T-helper 2 cell treated with Interferon-gamma antibody and Interleukin-4, amounts not matched to agents 5 μg/mL and 100 μg/mL, for 36 hours (primary cell): ENCODE results near the gene SMIM32.

Experiments
- DNase-seq: peaks from one replicate; pipeline ENCODE4 v3.0.0; 2021; ENCODE audit warnings: low spot score
- H3K27ac Mint-ChIP-seq: one replicate; pipeline ENCODE4 v1.8.0; 2021; ENCODE audit warnings: mild to moderate bottlenecking, mixed read lengths
- H3K27me3 Mint-ChIP-seq: one replicate; pipeline ENCODE4 v1.8.0; 2021; ENCODE audit warnings: low read depth, mixed read lengths
- H3K36me3 Mint-ChIP-seq: one replicate; pipeline ENCODE4 v1.8.0; 2021; ENCODE audit warnings: low read depth, mixed read lengths
- H3K4me1 Mint-ChIP-seq: one replicate; pipeline ENCODE4 v1.8.0; 2021; ENCODE audit warnings: low read depth, mixed read lengths
- H3K4me3 Mint-ChIP-seq: one replicate; pipeline ENCODE4 v1.8.0; 2022; ENCODE audit warnings: mild to moderate bottlenecking, moderate library complexity, mixed read lengths
- H3K9me3 Mint-ChIP-seq: one replicate; pipeline ENCODE4 v1.8.0; 2021; ENCODE audit warnings: mixed read lengths

SMIM32 gene

DNA sequence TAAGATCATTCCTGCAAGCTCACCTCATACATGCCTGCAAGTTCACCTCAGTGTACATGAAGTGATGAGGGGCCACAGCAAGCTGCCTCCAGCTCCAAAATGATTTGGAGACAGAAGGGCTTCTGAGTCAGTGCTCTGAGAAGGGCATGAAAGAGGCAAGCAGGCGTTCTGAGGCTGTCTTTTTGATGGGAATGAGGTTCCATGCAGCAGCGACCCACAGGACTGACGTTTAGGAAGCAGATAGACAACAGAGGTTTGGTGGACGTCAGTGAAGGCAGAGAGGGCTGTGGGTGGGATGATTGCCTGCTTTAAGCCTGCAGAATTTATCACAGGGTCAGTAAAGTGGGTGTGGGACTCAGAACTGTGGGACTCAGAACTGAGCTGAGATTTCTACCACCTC lies 8.9 kb upstream of the SMIM32 start:
- Mint-ChIP-seq H3K36me3 (no peaks in the 10 kb centered on the region), H3K4me1 (no peaks in the 10 kb centered on the region), H3K9me3 (no peaks in the 10 kb centered on the region), H3K27ac (no peak overlapping the region), H3K27me3 (peaks cover 23% of the 10 kb centered on the region), H3K4me3 (no peak overlapping the region)
- no peak for DNase-seq

DNA sequence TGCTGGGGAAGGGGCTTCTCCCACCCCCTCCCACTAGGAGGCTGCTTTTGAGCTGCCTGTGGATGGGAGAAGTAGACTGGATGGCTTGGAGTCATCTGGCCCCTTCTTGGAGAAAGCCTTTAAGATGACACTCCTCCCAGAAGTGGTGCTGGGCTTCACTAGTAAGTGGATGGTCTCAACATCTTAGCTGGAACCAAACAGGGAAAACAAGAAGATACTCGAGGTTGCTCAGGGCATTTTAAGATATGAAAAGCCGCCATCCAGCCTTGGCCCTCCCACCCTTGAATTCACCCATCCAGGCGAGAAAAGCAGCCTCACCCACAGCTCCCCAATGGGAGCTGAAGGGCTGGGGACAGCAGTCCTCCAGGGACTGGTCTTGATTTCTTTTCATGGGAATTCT lies 7.8 kb upstream of the SMIM32 start:
- DNase-seq = no peak
- no peaks in the 10 kb centered on the region for H3K36me3 Mint-ChIP-seq
- H3K4me3 Mint-ChIP-seq = no peak overlapping the region
- peaks cover 27% of the 10 kb centered on the region for H3K27me3 Mint-ChIP-seq
- no peaks in the 10 kb centered on the region for H3K4me1 Mint-ChIP-seq
- H3K9me3 Mint-ChIP-seq = no peaks in the 10 kb centered on the region
- H3K27ac Mint-ChIP-seq = no peak overlapping the region

DNA sequence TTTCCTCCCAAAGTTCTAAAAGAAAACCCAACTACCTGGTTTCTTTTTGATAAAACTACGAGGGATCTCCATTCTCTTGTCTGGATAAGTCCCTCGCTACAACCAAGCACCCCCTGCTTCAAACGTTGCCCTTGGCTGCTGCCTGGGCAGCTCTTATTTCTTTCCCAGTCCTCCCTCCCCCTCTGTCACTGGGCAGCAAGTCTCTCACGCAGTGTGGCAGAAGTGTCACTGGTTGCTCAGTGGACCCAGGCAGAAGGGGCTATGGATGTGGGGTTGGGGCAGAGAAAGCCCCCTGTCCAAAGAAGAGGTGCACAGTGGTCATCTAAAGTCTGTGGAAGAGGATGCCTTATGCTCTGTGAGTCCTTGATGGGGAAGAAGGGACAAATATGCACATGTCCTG lies 7.2 kb upstream of the SMIM32 start:
- no peaks in the 10 kb centered on the region for H3K36me3 Mint-ChIP-seq
- H3K9me3 Mint-ChIP-seq = no peaks in the 10 kb centered on the region
- no peak overlapping the region for H3K4me3 Mint-ChIP-seq
- DNase-seq = no peak
- no peak overlapping the region for H3K27ac Mint-ChIP-seq
- no peaks in the 10 kb centered on the region for H3K4me1 Mint-ChIP-seq
- H3K27me3 Mint-ChIP-seq = peaks cover 32% of the 10 kb centered on the region

DNA sequence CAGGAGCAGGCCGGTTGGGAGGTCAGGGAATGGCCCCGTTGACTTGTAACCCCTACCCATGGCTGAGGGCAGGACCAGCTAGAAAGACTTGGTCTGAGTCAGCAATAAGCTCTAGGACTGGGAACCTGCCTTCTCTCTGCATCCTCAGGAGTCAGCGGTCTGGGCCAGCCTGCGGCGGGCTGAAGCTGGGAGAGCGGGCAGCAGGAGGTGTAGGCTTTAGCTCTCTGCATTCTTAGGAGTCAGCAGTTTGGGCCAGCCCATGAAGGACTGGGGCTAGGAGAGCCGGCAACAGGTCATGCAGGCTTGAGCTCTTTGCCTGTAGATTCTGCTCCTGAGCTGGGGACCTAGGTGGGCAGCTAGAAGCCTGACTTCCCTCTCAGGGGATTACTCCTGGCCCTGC lies 6.4 kb upstream of the SMIM32 start:
- H3K9me3 Mint-ChIP-seq = no peaks in the 10 kb centered on the region
- H3K36me3 Mint-ChIP-seq = no peaks in the 10 kb centered on the region
- H3K27me3 Mint-ChIP-seq = peaks cover 36% of the 10 kb centered on the region
- DNase-seq = no peak
- H3K4me1 Mint-ChIP-seq = no peaks in the 10 kb centered on the region
- no peak overlapping the region for H3K27ac Mint-ChIP-seq
- no peak overlapping the region for H3K4me3 Mint-ChIP-seq

DNA sequence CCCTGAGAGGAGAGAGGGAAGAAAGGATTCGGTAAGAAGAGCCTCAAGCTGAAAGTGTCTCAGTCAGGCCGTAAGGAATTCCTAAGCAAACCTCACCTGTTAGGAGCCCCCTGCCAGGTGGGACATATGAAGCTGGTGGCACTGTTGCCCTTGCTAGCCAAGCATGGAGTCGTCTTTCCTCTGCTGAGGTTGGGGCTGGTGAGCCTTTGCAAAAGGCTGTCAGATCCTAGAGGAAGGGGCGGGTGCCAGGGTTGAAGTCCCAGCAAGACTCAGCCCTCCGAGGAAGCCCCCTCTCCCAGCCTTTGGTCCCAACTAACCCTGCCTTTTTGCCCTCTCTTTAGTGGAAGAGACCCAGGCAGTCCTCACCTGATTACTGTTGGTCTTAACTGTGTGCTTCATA lies 5.5 kb upstream of the SMIM32 start:
- Mint-ChIP-seq H3K36me3 (no peaks in the 10 kb centered on the region), H3K4me3 (no peak overlapping the region), H3K27ac (no peak overlapping the region), H3K9me3 (no peaks in the 10 kb centered on the region), H3K4me1 (no peaks in the 10 kb centered on the region), H3K27me3 (peaks cover 38% of the 10 kb centered on the region)
- no peak for DNase-seq

DNA sequence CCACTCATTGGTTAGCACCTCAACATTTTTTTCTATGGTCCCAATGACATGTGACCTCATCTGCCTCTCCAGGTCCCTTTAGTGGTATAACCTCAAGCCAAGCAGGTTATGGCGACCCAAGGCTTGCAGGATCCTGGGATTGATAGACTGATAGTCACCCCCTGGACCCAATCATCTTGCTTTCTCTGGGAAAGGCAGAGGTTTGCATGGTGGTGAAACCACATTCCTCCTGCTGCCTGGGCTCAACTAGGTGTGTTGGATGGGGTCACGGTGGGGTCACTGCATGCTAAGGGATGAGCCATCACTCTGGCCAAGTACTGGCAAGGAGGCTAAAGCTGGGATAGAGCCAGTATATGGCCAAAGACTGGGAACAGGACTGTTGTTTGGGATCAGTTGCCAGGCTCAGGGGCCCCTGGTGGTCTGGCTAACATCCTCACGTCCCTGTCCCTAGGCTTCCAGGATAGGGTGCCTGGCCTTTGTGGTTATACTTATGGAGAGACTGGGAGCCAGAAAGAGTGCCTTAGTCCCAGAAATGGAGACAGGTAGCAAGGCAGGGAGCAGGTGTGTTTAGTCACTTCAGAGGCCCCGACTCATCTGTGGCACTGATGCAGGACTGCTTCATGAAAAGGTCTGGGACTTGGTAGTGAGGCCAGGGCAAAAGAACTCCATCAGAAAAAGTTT lies 4.6 kb upstream of the SMIM32 start:
- Mint-ChIP-seq H3K4me1 (no peaks in the 10 kb centered on the region), H3K27me3 (peaks cover 37% of the 10 kb centered on the region), H3K27ac (no peak overlapping the region), H3K36me3 (no peaks in the 10 kb centered on the region), H3K4me3 (no peak overlapping the region), H3K9me3 (no peaks in the 10 kb centered on the region)
- no peak for DNase-seq

DNA sequence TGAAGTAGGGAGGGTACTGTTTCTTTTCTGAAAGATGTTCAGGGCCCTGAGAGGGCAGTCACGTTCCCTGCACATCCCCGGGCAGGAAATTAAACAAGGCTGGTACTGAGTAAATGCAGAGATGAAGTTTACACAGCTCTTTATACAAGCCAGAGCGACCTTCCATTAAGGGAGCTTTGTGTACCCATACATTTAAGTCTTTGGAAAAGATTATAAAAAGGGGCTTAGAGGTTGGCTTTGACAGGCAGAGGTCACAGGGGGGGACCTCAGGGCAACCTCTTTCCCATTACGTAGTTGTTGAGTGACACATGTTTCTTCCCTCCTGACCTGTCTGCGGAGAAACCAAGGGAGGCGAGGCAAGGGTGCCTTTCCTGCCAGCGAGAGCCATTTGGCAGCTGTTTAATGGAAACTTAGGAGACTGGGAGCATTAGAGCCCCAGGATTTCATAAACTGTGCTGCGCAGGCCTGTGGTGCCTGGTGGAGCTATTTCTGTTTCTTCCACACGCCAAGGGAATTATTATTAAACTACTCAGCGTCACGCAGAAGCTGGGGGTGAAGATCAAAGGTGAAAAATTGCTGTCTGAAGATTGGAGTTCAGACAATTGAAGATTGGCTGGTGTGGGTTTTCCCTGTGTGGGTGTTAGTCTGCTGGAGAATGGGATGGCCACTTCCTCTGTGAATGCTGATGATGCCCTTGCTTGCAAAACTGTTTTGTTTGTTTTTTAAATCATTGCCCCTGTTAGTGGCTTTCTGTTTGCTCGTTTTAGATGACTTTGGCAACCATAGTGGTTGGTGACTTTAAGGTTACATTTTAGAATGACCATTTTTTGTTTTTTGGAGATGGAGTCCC lies 3.2 kb upstream of the SMIM32 start:
- peaks cover 40% of the 10 kb centered on the region for H3K27me3 Mint-ChIP-seq
- no peaks in the 10 kb centered on the region for H3K4me1 Mint-ChIP-seq
- H3K4me3 Mint-ChIP-seq = no peak overlapping the region
- H3K27ac Mint-ChIP-seq = no peak overlapping the region
- no peak for DNase-seq
- H3K9me3 Mint-ChIP-seq = no peaks in the 10 kb centered on the region
- H3K36me3 Mint-ChIP-seq = no peaks in the 10 kb centered on the region

DNA sequence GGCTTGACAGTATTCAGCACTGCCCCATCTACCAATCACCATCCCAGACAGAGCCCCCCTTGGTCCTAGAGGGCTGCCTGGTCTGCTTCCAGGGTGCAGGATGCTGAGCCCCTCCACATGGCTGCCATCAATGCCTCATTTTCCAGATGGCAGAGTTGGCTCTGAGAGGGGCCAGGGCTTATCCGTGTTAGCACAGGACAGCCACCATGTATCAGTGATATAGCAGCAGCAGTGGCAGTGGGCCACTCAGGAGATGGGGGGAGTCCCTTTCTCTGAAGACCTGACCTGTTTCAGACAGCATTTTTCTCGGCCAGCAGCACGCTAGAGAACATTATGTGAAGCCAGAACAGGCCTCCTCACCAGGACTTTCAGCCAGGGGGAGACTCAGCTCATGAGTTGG lies 1.6 kb upstream of the SMIM32 start:
- DNase-seq = no peak
- H3K27ac Mint-ChIP-seq = no peak overlapping the region
- no peaks in the 10 kb centered on the region for H3K4me1 Mint-ChIP-seq
- H3K9me3 Mint-ChIP-seq = no peaks in the 10 kb centered on the region
- no peaks in the 10 kb centered on the region for H3K36me3 Mint-ChIP-seq
- peaks cover 51% of the 10 kb centered on the region for H3K27me3 Mint-ChIP-seq
- H3K4me3 Mint-ChIP-seq = no peak overlapping the region

DNA sequence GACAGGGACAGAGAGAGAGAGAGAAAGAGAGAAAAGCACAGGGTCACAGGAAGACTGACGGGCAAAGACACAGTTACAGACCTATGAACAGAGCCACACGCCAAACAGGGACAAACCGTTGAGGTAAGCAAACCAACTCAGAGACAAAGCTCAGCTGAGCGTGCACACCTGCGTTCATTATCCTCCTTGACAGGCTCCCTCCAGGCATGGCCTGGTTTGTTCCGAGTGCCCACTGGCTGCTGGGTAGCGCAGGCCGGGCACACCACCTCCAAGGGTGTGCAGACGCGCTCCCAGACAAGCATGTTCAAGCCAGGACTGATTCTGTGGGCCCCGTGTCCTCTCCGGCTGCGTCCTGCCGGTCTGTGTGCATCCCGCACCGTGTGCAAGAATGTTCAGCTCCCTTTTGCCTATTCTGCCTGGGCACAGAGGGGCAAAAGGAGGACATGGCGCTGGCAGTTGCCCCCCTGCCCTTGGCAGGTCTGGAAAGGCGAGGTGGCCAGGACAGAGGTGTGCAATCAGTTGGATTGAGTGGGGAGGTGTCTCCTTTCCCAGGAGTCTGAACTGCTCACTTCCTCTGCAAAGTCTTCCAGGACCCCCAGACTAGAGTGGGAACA lies 467 bp upstream of the SMIM32 start:
- no peaks in the 10 kb centered on the region for H3K4me1 Mint-ChIP-seq
- no peak overlapping the region for H3K27ac Mint-ChIP-seq
- DNase-seq = no peak
- H3K27me3 Mint-ChIP-seq = peaks cover 51% of the 10 kb centered on the region
- H3K9me3 Mint-ChIP-seq = no peaks in the 10 kb centered on the region
- no peaks in the 10 kb centered on the region for H3K36me3 Mint-ChIP-seq
- H3K4me3 Mint-ChIP-seq = no peak overlapping the region

DNA sequence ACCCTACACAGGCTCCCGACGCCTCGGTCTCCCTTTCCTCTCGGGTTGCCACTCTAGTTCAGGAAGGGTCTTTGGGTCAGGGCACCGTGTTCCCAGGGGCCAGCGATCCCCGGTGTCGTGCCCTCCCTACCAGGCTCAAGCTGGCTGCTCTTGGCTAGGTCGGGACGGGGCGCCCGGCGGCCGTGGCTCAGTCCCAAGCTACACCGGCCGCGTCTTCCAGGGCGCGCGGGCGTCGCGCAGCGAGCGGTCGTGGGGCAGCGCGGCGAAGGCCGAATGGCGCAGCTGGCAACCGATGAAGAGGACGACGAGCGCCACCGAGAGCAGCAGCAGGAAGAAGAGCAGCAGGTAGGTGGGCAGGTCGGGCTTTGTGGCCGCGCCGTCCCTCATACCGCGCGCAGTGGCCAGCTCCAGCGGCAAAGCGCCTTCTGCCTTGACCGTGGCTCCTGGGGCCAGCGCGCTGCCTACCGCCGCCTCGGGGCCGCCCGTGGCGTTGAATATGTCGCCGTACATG lies 892 bp downstream of the SMIM32 start:
- peaks cover 51% of the 10 kb centered on the region for H3K27me3 Mint-ChIP-seq
- DNase-seq = no peak
- H3K36me3 Mint-ChIP-seq = no peaks in the 10 kb centered on the region
- no peaks in the 10 kb centered on the region for H3K9me3 Mint-ChIP-seq
- H3K4me1 Mint-ChIP-seq = no peaks in the 10 kb centered on the region
- H3K27ac Mint-ChIP-seq = no peak overlapping the region
- no peak overlapping the region for H3K4me3 Mint-ChIP-seq

DNA sequence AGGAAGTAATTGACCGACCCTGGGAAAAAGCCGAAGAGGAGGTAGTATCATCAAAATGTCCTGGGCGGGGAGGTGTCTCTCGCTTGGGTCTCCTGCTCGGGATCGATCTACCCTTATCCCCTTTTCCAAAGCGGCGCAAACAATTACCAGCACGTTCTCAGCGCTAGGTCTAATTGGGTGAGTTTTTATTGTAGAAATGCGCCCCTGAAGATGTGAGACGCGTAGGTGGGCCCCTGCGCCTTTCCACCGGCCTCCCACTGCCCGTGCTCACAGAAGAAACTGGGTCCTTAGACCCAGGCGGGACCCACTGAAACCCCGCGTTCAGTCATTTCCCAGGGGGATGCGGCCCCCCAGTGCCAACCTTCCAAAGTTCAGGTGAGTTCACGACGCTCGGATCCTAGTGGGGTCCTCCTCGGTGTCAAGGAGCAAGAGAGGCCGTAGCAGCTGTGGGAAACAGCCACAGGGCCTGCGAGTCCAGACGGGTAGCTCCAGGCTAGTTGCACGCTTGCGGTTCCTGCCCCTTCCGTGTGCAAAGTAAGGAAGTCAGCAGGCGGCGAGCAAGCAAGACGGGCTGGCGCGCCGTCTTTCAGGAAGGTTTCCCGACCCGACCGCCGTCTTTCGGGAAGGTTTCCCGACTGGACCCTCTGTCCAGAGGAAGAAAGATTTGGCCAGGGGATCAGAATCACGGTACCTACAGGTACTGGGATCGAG lies 1.5 kb downstream of the SMIM32 start:
- Mint-ChIP-seq H3K9me3 (no peaks in the 10 kb centered on the region), H3K27me3 (peaks cover 49% of the 10 kb centered on the region), H3K4me3 (no peak overlapping the region), H3K27ac (no peak overlapping the region), H3K4me1 (no peaks in the 10 kb centered on the region), H3K36me3 (no peaks in the 10 kb centered on the region)
- DNase-seq = no peak

DNA sequence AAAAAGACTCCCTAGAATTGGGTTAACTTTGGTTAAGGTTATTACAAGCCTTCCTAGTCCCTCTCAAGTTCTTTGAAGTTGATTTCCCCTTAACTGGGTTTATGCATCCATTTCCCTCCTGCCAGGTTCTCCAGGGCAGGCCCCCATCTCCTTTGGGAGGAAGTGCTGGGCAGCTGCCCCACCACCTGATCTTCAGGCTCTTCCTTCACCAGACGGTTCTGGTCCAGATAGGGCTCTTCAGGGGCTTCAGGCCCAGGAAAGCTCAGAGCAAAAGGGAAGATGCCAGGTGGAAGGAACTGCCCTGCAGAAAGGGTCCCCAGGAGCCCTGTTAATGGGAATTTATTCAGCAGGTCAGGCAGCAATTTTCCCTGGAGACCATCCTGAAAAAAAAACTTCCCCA lies 2.1 kb downstream of the SMIM32 start:
- Mint-ChIP-seq H3K27ac (no peak overlapping the region), H3K4me1 (no peaks in the 10 kb centered on the region), H3K36me3 (no peaks in the 10 kb centered on the region), H3K4me3 (no peak overlapping the region), H3K27me3 (peaks cover 47% of the 10 kb centered on the region), H3K9me3 (no peaks in the 10 kb centered on the region)
- no peak for DNase-seq

DNA sequence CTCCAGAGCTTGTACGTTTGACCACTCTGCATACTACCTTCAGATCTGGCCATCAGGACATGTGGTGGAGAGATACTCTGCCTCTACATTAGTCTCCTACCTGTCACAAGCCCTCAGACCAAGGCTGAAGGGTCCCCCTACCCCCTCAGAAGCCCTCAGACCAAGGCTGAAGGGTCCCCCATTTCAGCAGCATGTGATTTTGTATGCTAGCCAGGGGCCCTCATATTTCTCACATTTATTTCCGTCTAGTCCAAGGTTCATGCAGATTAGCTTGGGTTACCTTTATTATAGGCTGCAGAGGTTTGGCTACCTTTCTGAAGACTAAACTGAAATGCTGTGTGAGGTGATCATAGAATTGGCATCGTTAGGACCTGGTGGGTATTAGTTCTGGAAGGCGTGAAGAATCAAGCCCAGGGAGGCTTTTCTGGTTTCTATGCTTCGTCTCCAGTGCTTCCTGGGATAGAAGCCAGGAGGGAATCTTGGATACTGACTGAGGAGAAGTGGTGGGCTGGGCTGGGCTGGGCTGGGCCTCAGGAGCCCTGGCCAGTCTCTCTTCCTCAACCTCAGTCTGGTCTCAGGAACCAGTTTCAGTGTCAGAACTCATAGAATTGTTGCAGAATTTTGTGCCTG lies 2.8 kb downstream of the SMIM32 start:
- Mint-ChIP-seq H3K4me1 (no peaks in the 10 kb centered on the region), H3K36me3 (no peaks in the 10 kb centered on the region), H3K9me3 (no peaks in the 10 kb centered on the region), H3K27ac (no peak overlapping the region), H3K4me3 (no peak overlapping the region), H3K27me3 (peaks cover 43% of the 10 kb centered on the region)
- no peak for DNase-seq
